H1 (cell line): Measurements from ENCODE around the gene IRF2BP2. TPM values are rescaled to one million over a fixed set of nuclear protein-coding genes. Genes with fewer than 3 reads are reported as not detected.

Experiments used
- CTCF ChIA-PET: fragments of 300-600 bp; sonication (Branson Sonifier 250); formaldehyde crosslinking; loops from one replicate; lab custom pipeline; 2021; ENCODE audit not compliant: partially characterized antibody; lab: Charles Lee
- POLR2A ChIA-PET: fragments of 300-600 bp; sonication (Branson Sonifier 250); formaldehyde crosslinking; loops from one replicate; lab custom pipeline; 2021; ENCODE audit warnings: inconsistent platforms; ENCODE audit not compliant: partially characterized antibody; lab: Charles Lee
- DNase-seq, 2 experiments: peaks; one replicate each; pipeline versions ENCODE4 v3.0.0 to v3.0.0-alpha.2; 2010 to 2022; ENCODE audit warnings: low spot score in 2 of 2, low read depth in 1 of 2, mixed read lengths in 1 of 2
- FAIRE-seq: peaks from 2 replicates; lab custom pipeline; 2011; peaks lifted over from hg19 to GRCh38; lab: Jason Lieb, UNC
- H2AFZ ChIP-seq: 2 replicates; pipeline ENCODE4 v1.8.1; 2012; ENCODE audit warnings: low read length, inconsistent platforms
- H2AK5ac ChIP-seq: 2 replicates; pipeline ENCODE4 v1.6.1; 2013; ENCODE audit warnings: low read depth, low read length
- H2BK120ac ChIP-seq: replicated peaks from 2 replicates; pipeline ENCODE3; 2013; ENCODE audit warnings: low read depth, low read length, inconsistent platforms
- H2BK12ac ChIP-seq: 2 replicates; pipeline ENCODE4 v1.6.1; 2013; ENCODE audit warnings: low read depth, low read length
- H2BK15ac ChIP-seq: 2 replicates; pipeline ENCODE4 v1.6.1; 2013; ENCODE audit warnings: low read length
- H2BK20ac ChIP-seq: 2 replicates; pipeline ENCODE4 v1.6.1; 2013; ENCODE audit warnings: low read length
- H2BK5ac ChIP-seq: 2 replicates; pipeline ENCODE4 v1.6.1; 2013; ENCODE audit warnings: low read depth, low read length
- H3K14ac ChIP-seq: 2 replicates; pipeline ENCODE4 v1.6.1; 2013; ENCODE audit warnings: inconsistent platforms; ENCODE audit not compliant: insufficient read length
- H3K18ac ChIP-seq: 2 replicates; pipeline ENCODE4 v1.6.1; 2013; ENCODE audit warnings: low read length; ENCODE audit errors: extremely low read depth
- H3K23ac ChIP-seq: 2 replicates; pipeline ENCODE4 v1.6.1; 2013; ENCODE audit warnings: inconsistent platforms; ENCODE audit not compliant: insufficient read length
- H3K23me2 ChIP-seq: 2 replicates; pipeline ENCODE4 v1.6.1; 2013; ENCODE audit warnings: low read depth, low read length
- H3K27ac ChIP-seq: 2 replicates; pipeline ENCODE4 v1.6.1; 2011; ENCODE audit warnings: low read depth, low read length, inconsistent platforms
- H3K27me3 ChIP-seq, 4 experiments: replicated peaks in 1 of 4; 1 replicate in 1 of 4; 2 replicates in 3 of 4; pipeline versions ENCODE4 v1.6.1 to v1.8.1; 2011 to 2013; ENCODE audit warnings: low read length in 3 of 4, mild to moderate bottlenecking in 3 of 4, inconsistent platforms in 2 of 4, mixed read lengths in 2 of 4, moderate library complexity in 1 of 4; ENCODE audit not compliant: control insufficient read depth in 3 of 4, insufficient read depth in 3 of 4; ENCODE audit errors: extremely low read depth in 1 of 4
- H3K36me3 ChIP-seq, 4 experiments: 2 replicates each; pipeline versions ENCODE4 v1.6.1 to v1.8.1; 2011 to 2013; ENCODE audit warnings: mild to moderate bottlenecking in 4 of 4, low read length in 3 of 4, moderate library complexity in 2 of 4, control low read depth in 1 of 4, inconsistent platforms in 1 of 4; ENCODE audit not compliant: insufficient read depth in 4 of 4, control insufficient read depth in 2 of 4
- H3K4ac ChIP-seq: replicated peaks from 2 replicates; pipeline ENCODE3; 2013; ENCODE audit warnings: low read length, low read depth, mixed read lengths, inconsistent platforms; ENCODE audit not compliant: insufficient read length
- H3K4me1 ChIP-seq, 4 experiments: replicated peaks in 1 of 4; 1 replicate in 1 of 4; 2 replicates in 3 of 4; pipeline versions ENCODE4 v1.6.1 to v1.8.1; 2011 to 2013; ENCODE audit warnings: low read length in 3 of 4, inconsistent platforms in 2 of 4, mixed read lengths in 1 of 4; ENCODE audit not compliant: insufficient read depth in 4 of 4, control insufficient read depth in 3 of 4
- H3K4me2 ChIP-seq, 2 experiments: 2 replicates each; pipeline versions ENCODE4 v1.6.1 to v1.8.1; 2011 to 2013; ENCODE audit warnings: low read depth in 2 of 2, low read length in 2 of 2, control low read depth in 1 of 2, inconsistent platforms in 1 of 2, mild to moderate bottlenecking in 1 of 2; ENCODE audit not compliant: insufficient read depth in 1 of 2
- H3K4me3 ChIP-seq, 4 experiments: fragments of 200-600, 300-600 bp in 1 of 4; sonication (generic), shearing (Covaris generic), sonication (Bioruptor Twin) in 1 of 4; 2 replicates each; pipeline versions ENCODE4 v1.5.1 to v1.8.1; 2011 to 2016; ENCODE audit warnings: low read length in 4 of 4, low read depth in 3 of 4, control low read depth in 2 of 4, inconsistent platforms in 2 of 4, mild to moderate bottlenecking in 2 of 4, mixed read lengths in 1 of 4, moderate library complexity in 1 of 4; ENCODE audit not compliant: insufficient read depth in 2 of 4; ENCODE audit errors: extremely low read depth in 1 of 4
- H3K56ac ChIP-seq: replicated peaks from 2 replicates; pipeline ENCODE3; 2013; ENCODE audit warnings: low read depth, mild to moderate bottlenecking, mixed read lengths, low read length, inconsistent platforms; ENCODE audit not compliant: insufficient read length
- H3K79me1 ChIP-seq: 2 replicates; pipeline ENCODE4 v1.6.1; 2013; ENCODE audit warnings: low read depth, low read length, control low read depth
- H3K79me2 ChIP-seq, 2 experiments: 2 replicates each; pipeline versions ENCODE4 v1.6.1 to v1.8.1; 2012 to 2013; ENCODE audit warnings: low read length in 2 of 2, mild to moderate bottlenecking in 2 of 2, inconsistent platforms in 1 of 2; ENCODE audit not compliant: insufficient read depth in 2 of 2, control insufficient read depth in 1 of 2
- H3K9ac ChIP-seq, 4 experiments: replicated peaks in 1 of 4; 1 replicate in 1 of 4; 2 replicates in 3 of 4; pipeline versions ENCODE4 v1.6.1 to v1.8.1; 2011 to 2013; ENCODE audit warnings: low read depth in 3 of 4, low read length in 3 of 4, control low read depth in 2 of 4, mild to moderate bottlenecking in 2 of 4, moderate library complexity in 2 of 4, inconsistent platforms in 1 of 4; ENCODE audit errors: extremely low read depth in 1 of 4
- H3K9me3 ChIP-seq, 2 experiments: 2 replicates each; pipeline versions ENCODE4 v1.6.1 to v1.8.1; 2012 to 2013; ENCODE audit warnings: mild to moderate bottlenecking in 2 of 2, moderate library complexity in 2 of 2, control low read depth in 1 of 2, inconsistent platforms in 1 of 2, low read depth in 1 of 2, low read length in 1 of 2, mixed read lengths in 1 of 2; ENCODE audit not compliant: insufficient read depth in 2 of 2
- H4K20me1 ChIP-seq, 2 experiments: replicated peaks in 1 of 2; 2 replicates each; pipeline versions ENCODE3 to v1.8.1; 2011 to 2013; ENCODE audit warnings: inconsistent platforms in 2 of 2, low read length in 2 of 2, mild to moderate bottlenecking in 1 of 2; ENCODE audit not compliant: insufficient read depth in 2 of 2, control insufficient read depth in 1 of 2
- H4K5ac ChIP-seq: 2 replicates; pipeline ENCODE4 v1.6.1; 2013; ENCODE audit warnings: low read length, low read depth, mixed read lengths, inconsistent platforms; ENCODE audit not compliant: insufficient read length
- H4K8ac ChIP-seq: 2 replicates; pipeline ENCODE4 v1.8.0; 2013; ENCODE audit warnings: mild to moderate bottlenecking, moderate library complexity, low read length, inconsistent platforms; ENCODE audit not compliant: insufficient read depth; ENCODE audit errors: extremely low read depth
- H4K91ac ChIP-seq: replicated peaks from 2 replicates; pipeline ENCODE3; 2013; ENCODE audit warnings: low read length, mixed read lengths, inconsistent platforms; ENCODE audit not compliant: insufficient read length
- BACH1 ChIP-seq: IDR thresholded peaks from 2 replicates; pipeline ENCODE4 v1.6.1; 2012; ENCODE audit warnings: low read length, improper control_type of control experiment
- EGR1 ChIP-seq: IDR thresholded peaks from 2 replicates; pipeline ENCODE4 v1.6.1; 2011; ENCODE audit warnings: low read depth, low read length, borderline replicate concordance
- HDAC2 ChIP-seq, 2 experiments: fragments of 300-600 bp in 1 of 2; sonication (generic) in 1 of 2; IDR thresholded peaks; 2 replicates each; pipeline ENCODE4 v1.6.1; 2011 to 2012; ENCODE audit warnings: low read depth in 2 of 2, low read length in 2 of 2, mild to moderate bottlenecking in 2 of 2, moderate library complexity in 2 of 2, borderline replicate concordance in 1 of 2, inconsistent platforms in 1 of 2
- KDM1A ChIP-seq: fragments of 200-600, 300-600 bp; sonication (generic); IDR thresholded peaks from 2 replicates; pipeline ENCODE4 v1.7.1; 2016; ENCODE audit warnings: mild to moderate bottlenecking, low read length, borderline replicate concordance
- POLR2A ChIP-seq, 2 experiments: IDR thresholded peaks; 1 replicate in 1 of 2; 2 replicates in 1 of 2; pipeline ENCODE4 v1.6.1; 2011; ENCODE audit warnings: low read depth in 2 of 2, low read length in 2 of 2, mild to moderate bottlenecking in 2 of 2; ENCODE audit errors: control extremely low read depth in 1 of 2
- SIN3A ChIP-seq, 2 experiments: IDR thresholded peaks in 1 of 2; conservative IDR thresholded peaks in 1 of 2; 2 replicates each; pipeline ENCODE4 v1.6.1; 2011 to 2012; ENCODE audit warnings: low read length in 2 of 2, improper control_type of control experiment in 1 of 2, low read depth in 1 of 2, mild to moderate bottlenecking in 1 of 2
- SUZ12 ChIP-seq: fragments of 200-600 bp; sonication (generic); IDR thresholded peaks from 2 replicates; pipeline ENCODE4 v1.6.1; 2012; ENCODE audit warnings: mild to moderate bottlenecking, inconsistent platforms, low read length, moderate library complexity, mixed read lengths
- TAF7 ChIP-seq: optimal IDR thresholded peaks from 2 replicates; pipeline ENCODE3; 2011; ENCODE audit warnings: low read depth, mild to moderate bottlenecking, inconsistent platforms, low read length, moderate library complexity, borderline replicate concordance
- TBP ChIP-seq: IDR thresholded peaks from 2 replicates; pipeline ENCODE4 v1.6.1; 2011; ENCODE audit warnings: low read depth, low read length, improper control_type of control experiment
- TEAD4 ChIP-seq: IDR thresholded peaks from 2 replicates; pipeline ENCODE4 v1.6.1; 2012; ENCODE audit warnings: low read depth, low read length, inconsistent platforms, mixed read lengths
- ZNF274 ChIP-seq: IDR thresholded peaks from 2 replicates; pipeline ENCODE4 v1.7.0; 2012; ENCODE audit warnings: low read length, borderline replicate concordance; ENCODE audit errors: extremely low read depth
- whole genome bisulfite sequencing, 2 experiments: shearing (Covaris generic) in 1 of 2; methylation state at CpG; one replicate each; pipeline versions ENCODE4 v1.1.6 to v1.1.7; 2013 to 2015; ENCODE audit warnings: low lambda C conversion rate in 2 of 2, mixed read lengths in 2 of 2, inconsistent platforms in 1 of 2, low coverage in 1 of 2, missing lambda C conversion rate in 1 of 2; ENCODE audit not compliant: insufficient replicate concordance in 2 of 2, insufficient coverage in 1 of 2, insufficient read length in 1 of 2; ENCODE audit errors: extremely low coverage in 1 of 2, missing lambda C conversion rate in 1 of 2; 5-methylcytosine and 5-hydroxymethylcytosine counted together
- polyA plus RNA-seq, 7 experiments: library from polyadenylated mRNA; depleted of rRNA in 3 of 7; stranded (reverse) in 5 of 7; unstranded in 2 of 7; fragments of >200 nt in 5 of 7; fragments of 200-250 nt in 2 of 7; gene quantifications; 1 replicate in 5 of 7; 2 replicates in 1 of 7; 4 replicates in 1 of 7; pipeline versions ENCODE4 v1.2.1 to v1.2.3, GENCODE V29; 2011 to 2013; ENCODE audit warnings: missing spikeins in 2 of 7, mixed read lengths in 2 of 7
- total RNA-seq: library from RNA; stranded (reverse); fragmentation: NEBNext Ultra II Directional; extraction: Animal tissue kit (Norgen Biotek cat#: 25700); gene quantifications from 2 replicates; pipeline ENCODE4 v1.2.1, GENCODE V29; 2021

The IRF2BP2 gene
- total and polyA plus RNA-seq, 2 of the 8 experiments (the other 6 are each of a cell fraction or from before 2014, with no cell fraction given), result 24.9 to 67.5 TPM

GRCh38 chr1:234610666-234611224 is 767 bp upstream of the IRF2BP2 start:
- DNase-seq (peak; percentile 43 to 93), FAIRE-seq (no peak)
- peaks cover 14 to 33% (median 22%) of the 10 kb centered on the region in 4 experiments for H3K4me1 ChIP-seq
- peak overlapping the region; percentile 92 to 94 for H3K4me2 ChIP-seq
- H4K8ac ChIP-seq, result peak overlapping the region; percentile 76; the same call in 1 of the 2 replicates
- H3K36me3 ChIP-seq, result peaks cover 3 to 23% (median 7%) of the 10 kb centered on the region in 4 experiments
- H3K27ac ChIP-seq, result peak overlapping the region; percentile 89
- peak overlapping the region; percentile 86 for H3K4ac ChIP-seq
- WGBS, 2 experiments, result 1% methylated on average over 48 of the region's 71 CpGs; no CpG with 5 or more reads in 1 of the 2 experiments
- H2BK5ac ChIP-seq, result peak overlapping the region; percentile 92
- H3K9ac ChIP-seq, result peak overlapping the region; percentile 67 to 87 (median 82)
- peak overlapping the region; percentile 90; the same call in 1 of the 2 replicates for H2BK12ac ChIP-seq
- no peak overlapping the region for H3K14ac ChIP-seq
- peak overlapping the region; percentile 86 for H2BK120ac ChIP-seq
- H2BK15ac ChIP-seq, result no peak overlapping the region; the same call in 1 of the 2 replicates
- H4K20me1 ChIP-seq, result peaks cover 10 to 23% of the 10 kb centered on the region in 2 experiments
- no peaks in the 10 kb centered on the region for H3K27me3 ChIP-seq
- no peak overlapping the region; the same call in 1 of the 2 replicates for H2AK5ac ChIP-seq
- peak overlapping the region; percentile 71 for H4K91ac ChIP-seq
- H3K23ac ChIP-seq, result no peak overlapping the region
- no peaks in the 10 kb centered on the region for H3K79me1 ChIP-seq
- POLR2A ChIA-PET, result interaction anchor here (0.6 to 4.0 kb wide), 27 partner anchors 9 to 473 kb away, joined by 3 to 35 read pairs (median 4); no protein-coding TSS in a partner anchor
- no peak overlapping the region for H2BK20ac ChIP-seq
- peak overlapping the region; percentile 89 for H3K18ac ChIP-seq
- peaks cover 14% of the 10 kb centered on the region; the same call in 1 of the 2 replicates for H3K23me2 ChIP-seq
- H3K4me3 ChIP-seq, result peak overlapping the region; percentile 73 to 98 (median 82)
- peak overlapping the region; percentile 94 for H4K5ac ChIP-seq
- peak overlapping the region; percentile 82 for H3K56ac ChIP-seq
- CTCF ChIA-PET, result interaction anchor here (0.9 to 2.3 kb wide), 9 partner anchors 9 to 472 kb away, joined by 3 to 6 read pairs (median 4); no protein-coding TSS in a partner anchor
- peaks cover 20 to 35% of the 10 kb centered on the region in 2 experiments for H3K79me2 ChIP-seq
- H3K9me3 ChIP-seq, result no peaks in the 10 kb centered on the region
- peak overlapping the region; percentile 1; the same call in 1 of the 2 replicates for H2AFZ ChIP-seq
- TF ChIP-seq EGR1 (0 out of 2 replicates have a peak, but pooled peaks have one; percentile 29), BACH1 (peak; percentile 77), ZNF274 (no peak), SUZ12 (no peak), TEAD4 (peak; percentile 96), TAF7 (peak; percentile 61), TBP (0 out of 2 replicates have a peak, but pooled peaks have one; percentile 44), HDAC2 (IDR thresholded peaks at IDR 0.05; ENCODE audit: borderline replicate concordance in 1 of 2, low read depth in 2 of 2, low read length in 2 of 2) (peak; percentile 22 to 92; a peak in 2 of 4 replicates), KDM1A (peak; percentile 12; the same call in 1 of the 2 replicates), SIN3A (conservative IDR thresholded peaks at IDR 0.05 in 1 of 2, IDR thresholded peaks at IDR 0.05 in 1 of 2; ENCODE audit: low read depth in 1 of 2, low read length in 2 of 2) (peak in 1 of 2 experiments; percentile 58; a peak in 2 of 4 replicates), POLR2A (IDR thresholded peaks at IDR 0.05; ENCODE audit: control extremely low read depth in 1 of 2, low read depth in 2 of 2, low read length in 2 of 2) (peak; percentile 68 to 84)
